Kidney glomerular epithelial cell (primary cell): ENCODE measurements around the gene PABPC1L.

Experiments
- DNase-seq: peaks from one replicate; lab custom pipeline; 2025; lab: John Stamatoyannopoulos, UW

The PABPC1L gene

GRCh38 chr20:44966030-44966961, 56.4 kb downstream of the PABPC1L start, which contains the start of gene STK4:
STK4 (plus strand) TSS chr20:44966512; CDS start chr20:44966569, 57 bp downstream.
- DNase-seq: peak; percentile 77

- peak; percentile 1 for DNase-seq
Measured at GRCh38 chr20:44967207-44967807, 57.4 kb downstream of the PABPC1L start.

GRCh38 chr20:44969300-44969894, 59.5 kb downstream of the PABPC1L start:
- no peak for DNase-seq

GRCh38 chr20:44970243-44970757, 60.4 kb downstream of the PABPC1L start:
- no peak for DNase-seq

- DNase-seq: no peak
Measured at GRCh38 chr20:44973053-44973452, 63.2 kb downstream of the PABPC1L start.

GRCh38 chr20:44976698-44977097, 66.8 kb downstream of the PABPC1L start:
- DNase-seq: no peak

GRCh38 chr20:44979090-44979621, 69.3 kb downstream of the PABPC1L start:
- no peak for DNase-seq

GRCh38 chr20:44981736-44982406, 72.0 kb downstream of the PABPC1L start:
- no peak for DNase-seq

GRCh38 chr20:44983093-44983674, 73.3 kb downstream of the PABPC1L start:
- DNase-seq: no peak

GRCh38 chr20:44988631-44989171, 78.8 kb downstream of the PABPC1L start:
- DNase-seq: no peak
